K562 (cell line): ENCODE measurements around the gene TXN2. TPM values are rescaled to one million over a fixed set of nuclear protein-coding genes. Genes with fewer than 3 reads are reported as not detected.
A peak's percentile ranks its signal among the peaks of the same experiment; 100 is the strongest.

Experiments used
- CBX3 ChIP-seq, 2 experiments: IDR thresholded peaks; 1 replicate in 1 of 2; 2 replicates in 1 of 2; pipeline ENCODE4 v1.6.1; 2012; ENCODE audit warnings: inconsistent platforms in 2 of 2, low read length in 2 of 2, borderline replicate concordance in 1 of 2, control low read depth in 1 of 2
- DPF2 ChIP-seq: fragments of 450-650 bp; IDR thresholded peaks from 2 replicates; pipeline ENCODE4 v1.6.1; 2016
- EP400 ChIP-seq: fragments of 450-650 bp; IDR thresholded peaks from 2 replicates; pipeline ENCODE4 v1.6.1; 2017; ENCODE audit warnings: antibody characterized with exemption, mild to moderate bottlenecking, moderate library complexity
- GTF2E2 ChIP-seq: fragments of 200-800 bp; sonication (Bioruptor generic); IDR thresholded peaks from 2 replicates; pipeline ENCODE4 v1.6.1; 2016; ENCODE audit warnings: missing genetic modification characterization, missing compliant biosample characterization
- L3MBTL2 ChIP-seq: fragments of 450-650 bp; IDR thresholded peaks from 2 replicates; pipeline ENCODE4 v1.6.1; 2016; ENCODE audit warnings: mild to moderate bottlenecking, moderate library complexity
- NBN ChIP-seq: fragments of 450-650 bp; IDR thresholded peaks from 2 replicates; pipeline ENCODE4 v1.6.1; 2016; ENCODE audit warnings: low read depth, mild to moderate bottlenecking
- NFIX ChIP-seq: fragments of 250-450 bp; sonication (Bioruptor Pico); IDR thresholded peaks from 2 replicates; pipeline ENCODE4 v1.4.0; 2020; ENCODE audit warnings: low read depth, mild to moderate bottlenecking, moderate library complexity
- NRF1 ChIP-seq, 2 experiments: fragments of 450-650 bp; IDR thresholded peaks in 1 of 2; conservative IDR thresholded peaks in 1 of 2; 2 replicates each; pipeline ENCODE4 v1.6.1; 2014; ENCODE audit warnings: mild to moderate bottlenecking in 2 of 2
- PHF8 ChIP-seq: fragments of 200-600 bp; sonication (generic); IDR thresholded peaks from 2 replicates; pipeline ENCODE4 v1.6.1; 2012; ENCODE audit warnings: mixed run types, mild to moderate bottlenecking, inconsistent platforms, low read length, moderate library complexity, borderline replicate concordance
- POLR2H ChIP-seq: IDR thresholded peaks from 2 replicates; pipeline ENCODE4 v1.6.1; 2016; ENCODE audit warnings: missing genetic modification characterization, low read depth, mild to moderate bottlenecking, control low read depth, missing compliant biosample characterization, moderate library complexity
- ZNF764 ChIP-seq: fragments of 250-450 bp; sonication (Bioruptor Pico); IDR thresholded peaks from 2 replicates; pipeline ENCODE4 v1.4.0; 2020; ENCODE audit warnings: low read depth, mild to moderate bottlenecking, moderate library complexity
- polyA plus RNA-seq, 8 experiments: library from polyadenylated mRNA; depleted of rRNA in 4 of 8; stranded (reverse) in 5 of 8; unstranded in 3 of 8; fragments of >200 nt; fragmentation: Nextera tagmentation in 2 of 8; fragmentation: Illumina TruSeq in 1 of 8; extraction: Ambion mirVana in 2 of 8; extraction: Trizol in 1 of 8; gene quantifications; 2 replicates each; pipeline versions ENCODE4 v1.2.1 to v1.2.3, GENCODE V29; 2011 to 2014; ENCODE audit warnings: inconsistent platforms in 1 of 8, missing spikeins in 1 of 8
- total RNA-seq, 7 experiments: library from RNA; depleted of rRNA in 6 of 7; stranded (reverse); fragments of >200 nt in 6 of 7; fragmentation: Illumina TruSeq in 2 of 7; extraction: Trizol in 2 of 7; gene quantifications; 2 replicates each; pipeline versions ENCODE4 v1.2.1 to v1.2.3, GENCODE V29; 2011 to 2021; ENCODE audit warnings: low replicate concordance in 1 of 7
- TF ChIP-seq, protein P1 (sequence below): sonication (generic); formaldehyde crosslinking; IDR thresholded peaks from 2 replicates; pipeline ENCODE4 v1.8.0; 2022; ENCODE audit warnings: mild to moderate bottlenecking, missing genetic modification reagents
- TF ChIP-seq, protein P2 (sequence below): sonication (generic); formaldehyde crosslinking; IDR thresholded peaks from 2 replicates; pipeline ENCODE4 v1.8.1; 2023; ENCODE audit warnings: mild to moderate bottlenecking, missing genetic modification reagents
- TF ChIP-seq, protein P3 (sequence below): fragments of 450-650 bp; IDR thresholded peaks from 2 replicates; pipeline ENCODE4 v1.6.1; 2016
- TF ChIP-seq, protein P4 (sequence below): sonication (generic); formaldehyde crosslinking; IDR thresholded peaks from 2 replicates; pipeline ENCODE4 v1.8.0; 2022; ENCODE audit warnings: mild to moderate bottlenecking, missing genetic modification reagents
- TF ChIP-seq, protein P5 (sequence below): fragments of 450-650 bp; IDR thresholded peaks from 2 replicates; pipeline ENCODE4 v1.6.1; 2017; ENCODE audit warnings: antibody characterized with exemption

The TXN2 gene
- total and polyA plus RNA-seq, 9 of the 15 experiments (the other 6 are each of a cell fraction or from before 2014, with no cell fraction given) = 48.5 to 399 (median 118) TPM

DNA sequence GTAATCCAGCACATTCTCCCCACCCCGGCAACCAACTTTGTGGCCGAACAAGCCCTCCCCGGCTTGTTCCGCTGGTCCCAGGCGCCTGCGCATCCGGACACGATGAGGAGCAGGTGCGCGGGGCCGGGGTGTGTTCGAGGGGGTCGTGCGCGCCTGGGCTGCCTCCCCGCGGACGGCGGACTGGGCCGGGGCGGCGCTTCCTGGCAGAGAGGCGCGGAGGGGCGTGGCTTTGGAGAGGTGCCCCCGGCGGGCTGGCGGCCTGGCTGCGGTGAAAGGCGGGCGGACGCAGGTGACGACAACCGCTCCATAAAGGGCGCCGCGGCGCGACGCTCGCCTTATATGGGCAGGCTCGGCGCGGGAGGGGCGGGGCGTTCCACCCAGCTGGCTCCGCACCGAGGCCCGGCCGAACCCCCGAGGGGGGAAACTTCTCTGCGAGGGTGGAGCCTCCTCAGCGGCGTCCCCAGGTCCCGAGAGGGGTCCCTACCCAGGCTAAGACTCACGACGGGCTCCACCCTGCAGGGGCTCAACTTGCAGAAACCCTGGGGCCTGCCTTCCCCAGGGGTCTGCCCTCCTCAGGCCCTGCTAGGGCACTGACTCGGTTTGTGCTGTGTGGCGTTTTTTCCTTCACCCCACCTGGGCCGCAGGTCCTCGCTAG, 26.4 kb downstream of the TXN2 start (continued):
- peak; percentile 79; the same call in 1 of the 2 replicates for TF ChIP-seq GTF2E2 (tag)
- TF ChIP-seq, protein P1, sequence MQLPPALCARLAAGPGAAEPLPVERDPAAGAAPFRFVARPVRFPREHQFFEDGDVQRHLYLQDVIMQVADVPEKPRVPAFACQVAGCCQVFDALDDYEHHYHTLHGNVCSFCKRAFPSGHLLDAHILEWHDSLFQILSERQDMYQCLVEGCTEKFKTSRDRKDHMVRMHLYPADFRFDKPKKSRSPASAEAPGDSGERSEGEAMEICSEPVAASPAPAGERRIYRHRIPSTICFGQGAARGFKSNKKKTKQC (CRISPR knock-in tag) = peak; percentile 85; the same call in 1 of the 2 replicates
- TF ChIP-seq EP400 = peak; percentile 67
- TF ChIP-seq, protein P2, sequence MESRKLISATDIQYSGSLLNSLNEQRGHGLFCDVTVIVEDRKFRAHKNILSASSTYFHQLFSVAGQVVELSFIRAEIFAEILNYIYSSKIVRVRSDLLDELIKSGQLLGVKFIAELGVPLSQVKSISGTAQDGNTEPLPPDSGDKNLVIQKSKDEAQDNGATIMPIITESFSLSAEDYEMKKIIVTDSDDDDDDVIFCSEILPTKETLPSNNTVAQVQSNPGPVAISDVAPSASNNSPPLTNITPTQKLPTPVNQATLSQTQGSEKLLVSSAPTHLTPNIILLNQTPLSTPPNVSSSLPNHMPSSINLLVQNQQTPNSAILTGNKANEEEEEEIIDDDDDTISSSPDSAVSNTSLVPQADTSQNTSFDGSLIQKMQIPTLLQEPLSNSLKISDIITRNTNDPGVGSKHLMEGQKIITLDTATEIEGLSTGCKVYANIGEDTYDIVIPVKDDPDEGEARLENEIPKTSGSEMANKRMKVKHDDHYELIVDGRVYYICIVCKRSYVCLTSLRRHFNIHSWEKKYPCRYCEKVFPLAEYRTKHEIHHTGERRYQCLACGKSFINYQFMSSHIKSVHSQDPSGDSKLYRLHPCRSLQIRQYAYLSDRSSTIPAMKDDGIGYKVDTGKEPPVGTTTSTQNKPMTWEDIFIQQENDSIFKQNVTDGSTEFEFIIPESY (CRISPR knock-in tag) = peak; percentile 44; the same call in 1 of the 2 replicates
- TF ChIP-seq, protein P3, sequence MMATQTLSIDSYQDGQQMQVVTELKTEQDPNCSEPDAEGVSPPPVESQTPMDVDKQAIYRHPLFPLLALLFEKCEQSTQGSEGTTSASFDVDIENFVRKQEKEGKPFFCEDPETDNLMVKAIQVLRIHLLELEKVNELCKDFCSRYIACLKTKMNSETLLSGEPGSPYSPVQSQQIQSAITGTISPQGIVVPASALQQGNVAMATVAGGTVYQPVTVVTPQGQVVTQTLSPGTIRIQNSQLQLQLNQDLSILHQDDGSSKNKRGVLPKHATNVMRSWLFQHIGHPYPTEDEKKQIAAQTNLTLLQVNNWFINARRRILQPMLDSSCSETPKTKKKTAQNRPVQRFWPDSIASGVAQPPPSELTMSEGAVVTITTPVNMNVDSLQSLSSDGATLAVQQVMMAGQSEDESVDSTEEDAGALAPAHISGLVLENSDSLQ = 0 out of 2 replicates have a peak, but pooled peaks have one; percentile 19
- TF ChIP-seq, protein P4, sequence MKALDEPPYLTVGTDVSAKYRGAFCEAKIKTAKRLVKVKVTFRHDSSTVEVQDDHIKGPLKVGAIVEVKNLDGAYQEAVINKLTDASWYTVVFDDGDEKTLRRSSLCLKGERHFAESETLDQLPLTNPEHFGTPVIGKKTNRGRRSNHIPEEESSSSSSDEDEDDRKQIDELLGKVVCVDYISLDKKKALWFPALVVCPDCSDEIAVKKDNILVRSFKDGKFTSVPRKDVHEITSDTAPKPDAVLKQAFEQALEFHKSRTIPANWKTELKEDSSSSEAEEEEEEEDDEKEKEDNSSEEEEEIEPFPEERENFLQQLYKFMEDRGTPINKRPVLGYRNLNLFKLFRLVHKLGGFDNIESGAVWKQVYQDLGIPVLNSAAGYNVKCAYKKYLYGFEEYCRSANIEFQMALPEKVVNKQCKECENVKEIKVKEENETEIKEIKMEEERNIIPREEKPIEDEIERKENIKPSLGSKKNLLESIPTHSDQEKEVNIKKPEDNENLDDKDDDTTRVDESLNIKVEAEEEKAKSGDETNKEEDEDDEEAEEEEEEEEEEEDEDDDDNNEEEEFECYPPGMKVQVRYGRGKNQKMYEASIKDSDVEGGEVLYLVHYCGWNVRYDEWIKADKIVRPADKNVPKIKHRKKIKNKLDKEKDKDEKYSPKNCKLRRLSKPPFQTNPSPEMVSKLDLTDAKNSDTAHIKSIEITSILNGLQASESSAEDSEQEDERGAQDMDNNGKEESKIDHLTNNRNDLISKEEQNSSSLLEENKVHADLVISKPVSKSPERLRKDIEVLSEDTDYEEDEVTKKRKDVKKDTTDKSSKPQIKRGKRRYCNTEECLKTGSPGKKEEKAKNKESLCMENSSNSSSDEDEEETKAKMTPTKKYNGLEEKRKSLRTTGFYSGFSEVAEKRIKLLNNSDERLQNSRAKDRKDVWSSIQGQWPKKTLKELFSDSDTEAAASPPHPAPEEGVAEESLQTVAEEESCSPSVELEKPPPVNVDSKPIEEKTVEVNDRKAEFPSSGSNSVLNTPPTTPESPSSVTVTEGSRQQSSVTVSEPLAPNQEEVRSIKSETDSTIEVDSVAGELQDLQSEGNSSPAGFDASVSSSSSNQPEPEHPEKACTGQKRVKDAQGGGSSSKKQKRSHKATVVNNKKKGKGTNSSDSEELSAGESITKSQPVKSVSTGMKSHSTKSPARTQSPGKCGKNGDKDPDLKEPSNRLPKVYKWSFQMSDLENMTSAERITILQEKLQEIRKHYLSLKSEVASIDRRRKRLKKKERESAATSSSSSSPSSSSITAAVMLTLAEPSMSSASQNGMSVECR = peak; percentile 85
- TF ChIP-seq L3MBTL2 = peak; percentile 90
- no peak for TF ChIP-seq ZNF764 (CRISPR knock-in tag)
- TF ChIP-seq, protein P5, sequence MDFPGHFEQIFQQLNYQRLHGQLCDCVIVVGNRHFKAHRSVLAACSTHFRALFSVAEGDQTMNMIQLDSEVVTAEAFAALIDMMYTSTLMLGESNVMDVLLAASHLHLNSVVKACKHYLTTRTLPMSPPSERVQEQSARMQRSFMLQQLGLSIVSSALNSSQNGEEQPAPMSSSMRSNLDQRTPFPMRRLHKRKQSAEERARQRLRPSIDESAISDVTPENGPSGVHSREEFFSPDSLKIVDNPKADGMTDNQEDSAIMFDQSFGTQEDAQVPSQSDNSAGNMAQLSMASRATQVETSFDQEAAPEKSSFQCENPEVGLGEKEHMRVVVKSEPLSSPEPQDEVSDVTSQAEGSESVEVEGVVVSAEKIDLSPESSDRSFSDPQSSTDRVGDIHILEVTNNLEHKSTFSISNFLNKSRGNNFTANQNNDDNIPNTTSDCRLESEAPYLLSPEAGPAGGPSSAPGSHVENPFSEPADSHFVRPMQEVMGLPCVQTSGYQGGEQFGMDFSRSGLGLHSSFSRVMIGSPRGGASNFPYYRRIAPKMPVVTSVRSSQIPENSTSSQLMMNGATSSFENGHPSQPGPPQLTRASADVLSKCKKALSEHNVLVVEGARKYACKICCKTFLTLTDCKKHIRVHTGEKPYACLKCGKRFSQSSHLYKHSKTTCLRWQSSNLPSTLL = peak; percentile 97
- TF ChIP-seq POLR2H (tag) = peak; percentile 34; the same call in 1 of the 2 replicates
- TF ChIP-seq DPF2 = no peak
- peak; percentile 92 to 93 for TF ChIP-seq NRF1 (conservative IDR thresholded peaks at IDR 0.05 in 1 of 2, IDR thresholded peaks at IDR 0.05 in 1 of 2)
- TF ChIP-seq NFIX (CRISPR knock-in tag) = no peak
- no peak for TF ChIP-seq NBN
- peak; percentile 67; the same call in 1 of the 2 replicates for TF ChIP-seq PHF8
- TF ChIP-seq CBX3 (IDR thresholded peaks at IDR 0.05; ENCODE audit: borderline replicate concordance in 1 of 2, low read length in 2 of 2) = no peak
